GM19452 (cell line): ENCODE results near the gene DNAJA1.

ENCODE experiments used
- ATAC-seq: cut with Tn5 transposase; IDR thresholded peaks from one replicate; pipeline ENCODE4 v1.9.1; 2021; ENCODE audit not compliant: unreplicated experiment

The DNAJA1 gene

GRCh38 chr9:33025572-33026342, 684 bp downstream of the DNAJA1 start:
- ATAC-seq: peak; percentile 28

GRCh38 chr9:33029231-33029786, 4.2 kb downstream of the DNAJA1 start:
- ATAC-seq: no peak

GRCh38 chr9:33030285-33030684, 5.2 kb downstream of the DNAJA1 start:
- no peak for ATAC-seq

- no peak for ATAC-seq
Measured at GRCh38 chr9:33032292-33032691, 7.2 kb downstream of the DNAJA1 start.

GRCh38 chr9:33032865-33033264, 7.8 kb downstream of the DNAJA1 start:
- ATAC-seq: no peak

- ATAC-seq: no peak
Measured at GRCh38 chr9:33040792-33041431, 15.8 kb downstream of the DNAJA1 start.

GRCh38 chr9:33041432-33042188, 16.5 kb downstream of the DNAJA1 start:
- ATAC-seq: no peak

GRCh38 chr9:33042473-33042872, 17.4 kb downstream of the DNAJA1 start:
- ATAC-seq: no peak

GRCh38 chr9:33043671-33044070, 18.6 kb downstream of the DNAJA1 start:
- ATAC-seq: no peak

- peak; percentile 75 for ATAC-seq
Measured at GRCh38 chr9:33044162-33044673, 19.1 kb downstream of the DNAJA1 start.

GRCh38 chr9:33044677-33045282, 19.7 kb downstream of the DNAJA1 start:
- no peak for ATAC-seq

- no peak for ATAC-seq
Measured at GRCh38 chr9:33046061-33046460, 21.0 kb downstream of the DNAJA1 start.

GRCh38 chr9:33048054-33048465, 23.0 kb downstream of the DNAJA1 start:
- no peak for ATAC-seq

- peak; percentile 74 for ATAC-seq
Measured at GRCh38 chr9:33049680-33050361, 24.7 kb downstream of the DNAJA1 start.

- ATAC-seq: no peak
Measured at GRCh38 chr9:33051144-33051543, 26.1 kb downstream of the DNAJA1 start.

- peak; percentile 87 for ATAC-seq
Measured at GRCh38 chr9:33065157-33066076, 40.3 kb downstream of the DNAJA1 start.

GRCh38 chr9:33068991-33069390, 43.9 kb downstream of the DNAJA1 start:
- no peak for ATAC-seq

GRCh38 chr9:33076046-33077004, 51.3 kb downstream of the DNAJA1 start, which contains the start of gene SMU1:
TSS of gene SMU1 (minus strand) at chr9:33076674. CDS start at chr9:33076608, 66 bp downstream.
- peak; percentile 99 for ATAC-seq
